Endometrial microvascular endothelial cells (primary cell): ENCODE results near the gene SUCLG2. TPM values are rescaled to one million over a fixed set of nuclear protein-coding genes. Genes with fewer than 3 reads are reported as not detected.

Source experiments
- in situ Hi-C: cut with HindIII; loops from 2 replicates; pipeline ENCODE4 v1.10.0; 2017; ENCODE audit warnings: low sequenced_read_pairs, low pct_unique_long_range_greater_than_20kb; ENCODE audit errors: inconsistent ontology term
- total RNA-seq: library from RNA; depleted of rRNA; stranded (reverse); fragments of >200 nt; gene quantifications from one replicate; pipeline ENCODE4 v1.2.3, GENCODE V29; 2015; ENCODE audit errors: inconsistent ontology term

The SUCLG2 gene
- total RNA-seq, 1 donor from 2014 or later = 66.3 TPM

DNA sequence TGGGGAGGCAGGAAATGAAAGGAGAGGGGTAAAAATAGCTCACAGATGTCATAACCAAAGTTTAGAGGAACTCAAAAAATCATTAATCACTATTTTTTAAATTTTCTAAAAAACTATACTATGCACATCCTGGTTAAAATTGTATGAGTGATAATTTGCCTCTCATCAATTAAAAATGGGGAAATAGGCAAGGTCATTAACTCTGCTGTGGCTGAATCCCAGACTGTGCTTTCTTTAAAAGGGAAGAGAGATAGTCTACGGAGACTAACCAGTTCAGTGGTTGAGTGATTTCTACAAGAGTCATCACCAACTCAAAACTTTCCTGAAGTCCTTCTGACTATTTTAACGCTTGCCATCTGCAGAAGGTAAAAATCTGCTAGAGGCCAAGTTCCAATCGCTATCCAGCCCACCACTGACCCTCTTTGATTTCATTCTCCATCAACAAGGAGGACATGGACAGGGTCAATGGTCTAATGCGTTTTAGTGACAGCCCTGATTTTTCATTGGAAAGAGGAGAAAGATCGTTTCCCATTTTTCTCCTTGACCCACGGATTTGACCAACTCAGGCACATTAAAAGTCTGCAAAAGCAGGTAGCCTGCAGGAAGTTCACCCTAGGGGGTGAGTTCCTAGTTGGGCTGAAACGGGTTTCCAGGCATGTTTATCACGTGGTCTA, 850 bp downstream of the SUCLG2 start:
- in situ Hi-C loops = no loop called here

DNA sequence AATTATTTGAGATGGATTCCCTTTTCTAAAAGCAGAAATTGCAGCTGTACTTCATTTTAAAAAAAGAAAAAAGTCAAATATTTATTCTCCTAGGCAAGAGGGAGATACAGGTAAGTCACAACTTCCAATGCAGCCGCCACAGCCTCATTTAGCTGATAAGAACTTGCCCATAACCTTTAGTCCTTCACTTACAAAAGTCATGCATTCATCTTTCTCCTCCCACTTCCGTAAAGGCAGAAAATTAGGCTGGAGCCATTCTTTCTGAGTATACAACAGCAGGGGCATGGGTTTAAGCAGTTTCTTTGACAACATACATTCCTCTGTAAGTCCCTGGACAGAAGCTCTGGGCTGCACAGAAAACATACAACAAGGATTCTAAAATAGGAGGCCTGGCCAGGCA, 4.3 kb downstream of the SUCLG2 start:
- in situ Hi-C loops = no loop called here

DNA sequence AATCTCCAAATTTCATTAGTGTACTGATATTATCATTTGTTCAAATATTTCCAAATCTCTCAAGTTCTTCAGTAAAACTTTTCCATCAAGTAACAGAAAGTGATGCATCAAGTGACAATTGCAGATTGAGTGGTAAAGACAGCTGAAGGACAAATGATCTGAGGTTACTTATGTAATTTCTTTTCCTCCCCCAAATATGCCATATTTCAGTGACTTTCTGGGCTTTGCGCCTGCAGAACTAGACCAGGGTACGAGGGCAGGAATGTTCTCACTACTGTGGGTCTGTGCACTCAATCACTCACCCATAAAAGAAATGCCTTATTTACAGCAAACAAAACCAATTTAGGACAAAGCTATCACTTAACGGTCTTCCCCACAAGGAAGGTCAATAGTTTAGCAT, 4.7 kb downstream of the SUCLG2 start:
- in situ Hi-C loops = no loop called here

DNA sequence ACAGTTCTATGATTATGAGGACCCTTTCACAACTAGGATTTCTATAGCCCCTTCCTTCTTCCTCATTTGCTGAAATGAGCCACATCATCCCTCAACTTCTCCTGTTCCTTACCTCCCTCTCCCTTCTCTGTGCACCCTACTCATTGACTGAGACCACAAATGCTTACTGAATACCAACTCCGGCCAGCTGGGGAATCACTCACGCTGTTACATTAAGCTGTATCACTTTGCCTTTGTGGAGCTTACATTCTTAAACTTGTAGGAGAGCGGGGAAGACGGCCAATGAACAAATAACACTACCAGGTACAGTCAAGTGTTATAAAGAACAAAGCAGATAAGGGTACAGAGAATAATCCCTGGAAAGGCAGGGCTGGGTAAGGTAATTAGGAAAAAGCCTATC, 5.7 kb downstream of the SUCLG2 start:
- in situ Hi-C loops = no loop called here

DNA sequence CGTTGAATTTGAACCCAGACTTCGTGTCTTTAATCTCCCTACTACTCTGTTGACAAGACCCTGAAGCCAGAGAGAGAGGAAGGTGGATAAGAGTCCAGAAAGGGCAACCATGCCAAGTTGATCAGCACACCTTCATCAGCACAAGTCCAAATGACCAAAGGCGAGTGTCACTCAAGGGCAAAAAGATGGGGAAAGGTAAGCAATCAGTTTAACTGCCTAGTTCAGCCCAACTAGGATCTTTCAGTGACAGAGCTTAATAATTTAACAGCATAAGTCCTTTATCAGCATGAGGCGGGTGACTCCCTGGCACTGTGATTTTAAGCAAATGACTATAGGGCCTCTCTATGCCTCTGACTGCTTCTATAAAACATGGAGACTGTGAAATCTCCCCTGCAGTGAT, 6.2 kb downstream of the SUCLG2 start:
- in situ Hi-C loops = no loop called here

DNA sequence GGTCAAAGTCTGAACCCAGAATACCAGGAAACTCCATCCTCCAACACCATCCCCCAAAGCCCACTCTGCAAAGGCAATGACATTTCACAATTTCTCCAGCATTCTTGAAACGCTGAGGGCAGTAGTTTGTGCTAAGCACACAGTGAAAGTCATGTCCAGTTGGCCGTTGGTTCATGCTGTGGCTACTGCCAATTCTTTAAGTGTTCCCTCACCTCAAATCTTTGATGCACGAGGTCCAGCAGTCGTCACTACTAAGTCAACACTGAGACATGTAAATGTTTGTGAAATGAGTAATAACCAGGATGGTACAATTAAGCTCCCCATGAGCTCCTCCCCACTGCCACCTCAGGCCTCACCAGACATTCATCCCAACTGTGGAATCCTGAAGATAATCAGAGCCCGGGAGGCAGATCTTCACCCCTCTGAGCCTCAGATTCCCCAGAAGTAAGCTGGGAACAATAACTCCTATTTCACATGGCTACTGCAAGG, 7.0 kb downstream of the SUCLG2 start:
- in situ Hi-C loops = no loop called here

DNA sequence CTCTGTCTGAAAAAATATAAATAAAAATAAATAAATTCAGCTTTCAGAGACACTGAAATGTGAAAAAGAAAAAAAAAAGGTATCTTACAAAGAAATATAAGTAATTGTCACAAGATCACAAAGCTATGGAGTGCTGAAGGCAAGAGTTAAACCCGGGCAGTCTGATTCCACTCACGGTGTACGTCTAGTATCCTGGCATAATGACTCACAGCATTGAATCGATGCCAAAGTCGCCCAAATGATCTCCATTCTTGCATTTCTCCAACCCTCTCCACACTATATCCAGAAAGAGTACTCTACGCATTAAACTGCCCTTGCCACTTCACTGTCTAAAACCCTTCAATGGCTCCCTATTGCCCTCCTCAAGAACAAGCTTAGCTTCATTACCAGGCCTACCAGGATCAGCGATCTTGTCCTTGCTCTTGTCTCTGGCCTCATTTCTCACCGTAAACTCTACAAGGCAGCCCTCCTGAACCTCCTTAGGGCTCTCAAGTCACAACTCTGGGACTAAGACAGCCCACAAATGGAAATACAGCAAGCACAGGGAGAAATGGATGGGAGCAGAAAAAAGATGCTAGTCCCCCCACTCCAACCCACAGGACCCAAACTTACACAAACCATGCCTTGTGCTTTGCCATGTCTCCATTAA, 7.7 kb downstream of the SUCLG2 start:
- in situ Hi-C loops = no loop called here

DNA sequence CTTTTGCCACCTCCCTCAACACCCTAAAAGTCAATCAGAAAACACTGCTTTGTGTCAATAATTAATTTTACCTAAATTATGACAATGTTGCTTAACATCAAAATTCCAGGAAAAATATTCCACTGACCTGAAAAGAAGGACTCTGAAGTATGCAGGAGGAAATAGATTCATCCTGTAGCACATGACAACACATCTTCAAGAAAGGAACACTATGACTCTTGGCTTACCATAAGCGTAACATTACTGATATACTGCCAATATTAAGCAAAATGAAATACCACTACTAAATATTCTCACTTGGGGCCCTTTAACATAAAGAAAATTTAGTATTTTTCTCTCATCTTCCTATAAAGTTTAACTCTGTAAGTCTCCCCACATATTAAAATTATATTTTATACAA, 9.6 kb downstream of the SUCLG2 start:
- in situ Hi-C loops = no loop called here

DNA sequence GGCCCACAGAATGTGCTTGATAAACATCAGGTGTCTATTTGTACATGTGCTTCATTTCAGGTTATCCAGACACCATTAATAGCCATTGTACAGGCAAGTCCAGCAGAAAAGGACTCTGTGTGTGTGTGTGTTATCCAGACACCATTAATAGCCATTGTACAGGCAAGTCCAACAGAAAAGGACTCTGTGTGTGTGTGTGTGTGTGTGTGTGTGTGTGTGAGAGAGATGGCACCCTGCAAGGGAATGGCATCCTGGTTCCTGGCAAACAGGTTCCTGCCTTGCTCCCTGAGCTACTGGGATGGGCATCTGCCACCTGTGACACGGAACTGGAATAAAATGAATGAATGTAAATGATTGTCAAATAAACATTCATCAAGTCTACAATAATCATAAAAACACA, 11.7 kb downstream of the SUCLG2 start:
- in situ Hi-C loops = no loop called here

DNA sequence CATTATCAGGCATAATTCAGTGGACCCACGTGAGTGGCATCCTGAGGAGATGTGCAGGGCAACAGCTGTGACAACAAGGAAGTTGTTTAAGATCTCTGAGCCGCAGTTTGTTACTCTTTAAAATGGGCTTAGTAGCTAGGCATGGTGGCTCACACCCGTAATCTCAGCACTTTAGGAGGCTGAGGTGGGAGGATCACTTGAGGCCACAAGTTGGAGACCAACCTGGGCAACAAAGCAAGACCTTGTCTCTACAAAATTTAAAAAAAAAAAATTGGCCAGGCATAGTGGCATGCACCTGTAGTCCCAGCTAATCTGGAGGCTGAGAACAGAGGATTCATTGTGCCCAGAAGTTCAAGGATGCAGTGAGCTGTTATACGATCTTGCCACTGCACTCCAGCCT, 12.2 kb downstream of the SUCLG2 start:
- in situ Hi-C loops = no loop called here

DNA sequence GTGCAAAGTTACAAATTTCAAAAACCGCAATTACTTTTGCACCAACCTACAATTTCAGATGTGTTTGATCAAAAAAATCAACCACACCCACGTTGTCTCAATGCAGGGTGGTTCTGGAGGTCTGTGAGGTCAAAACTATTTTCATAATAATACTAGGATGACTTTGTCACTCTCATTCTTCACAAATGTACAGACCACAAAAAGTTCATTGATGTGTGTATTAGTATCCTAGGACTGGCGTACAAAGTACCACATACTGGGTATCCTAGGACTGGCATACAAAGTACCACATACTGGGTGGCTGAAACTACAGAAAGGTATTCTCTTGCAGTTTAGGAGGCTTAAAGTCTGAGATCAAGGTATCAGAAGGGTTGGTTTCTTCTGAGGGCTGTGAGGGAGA, 13.0 kb downstream of the SUCLG2 start:
- in situ Hi-C loops = no loop called here

DNA sequence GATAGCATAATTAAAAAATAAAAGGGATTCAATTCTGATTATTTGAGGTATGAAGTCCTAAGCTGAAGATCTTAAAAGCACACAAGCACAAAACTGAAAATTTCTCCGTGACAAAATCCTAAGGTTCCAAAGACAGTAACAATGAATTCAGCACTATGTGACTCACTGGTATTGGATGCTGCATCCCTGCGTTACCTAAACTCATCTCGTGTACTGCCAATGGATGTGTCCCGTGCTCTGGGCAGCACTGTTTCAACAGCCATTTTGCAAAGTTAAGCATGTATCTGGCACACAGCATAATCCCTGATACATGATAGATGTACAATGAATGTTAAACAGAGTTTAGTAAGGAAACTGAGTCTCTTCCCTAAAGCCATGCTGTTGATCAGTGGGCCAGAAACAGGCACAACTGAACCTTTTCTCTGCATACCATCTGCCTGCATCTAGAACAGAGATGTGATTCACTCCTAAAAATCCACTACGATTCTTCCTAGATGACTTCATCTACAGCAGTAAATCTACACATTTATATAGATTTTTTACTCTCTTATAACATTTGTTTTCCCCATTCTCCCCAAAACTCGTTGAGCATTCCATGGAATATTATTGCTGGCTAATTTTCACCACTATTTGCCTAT, 14.3 kb downstream of the SUCLG2 start:
- in situ Hi-C loops = no loop called here

DNA sequence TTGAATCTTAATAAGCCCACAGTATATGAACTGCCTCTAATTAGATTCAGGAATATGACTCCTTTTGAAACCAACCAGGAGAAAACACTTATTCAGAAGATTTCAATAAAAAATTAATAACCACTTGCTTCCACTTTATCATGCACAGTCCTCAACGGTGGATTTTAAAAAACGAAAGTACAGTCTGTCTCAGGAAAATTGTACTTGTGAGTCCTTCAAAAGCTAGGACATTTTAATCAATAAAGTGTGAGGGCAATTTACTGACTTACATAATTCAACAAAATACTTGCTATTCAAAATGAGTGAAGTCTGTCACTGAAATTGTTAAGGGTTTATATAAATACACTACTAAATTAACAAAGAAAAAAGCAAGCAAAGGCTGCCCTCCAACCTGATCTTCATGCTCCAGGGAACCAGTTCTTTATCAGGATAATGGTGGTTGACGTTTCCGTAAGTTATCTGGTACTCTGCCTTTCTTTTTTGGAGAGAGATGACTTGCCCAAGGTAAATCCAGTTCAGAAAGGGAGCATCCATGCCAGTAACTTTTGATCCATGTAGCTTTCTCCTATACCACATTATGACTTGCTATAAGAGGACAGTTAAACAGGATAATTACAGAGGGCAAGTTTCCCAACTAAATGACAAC, 17.0 kb downstream of the SUCLG2 start:
- in situ Hi-C loops = no loop called here

DNA sequence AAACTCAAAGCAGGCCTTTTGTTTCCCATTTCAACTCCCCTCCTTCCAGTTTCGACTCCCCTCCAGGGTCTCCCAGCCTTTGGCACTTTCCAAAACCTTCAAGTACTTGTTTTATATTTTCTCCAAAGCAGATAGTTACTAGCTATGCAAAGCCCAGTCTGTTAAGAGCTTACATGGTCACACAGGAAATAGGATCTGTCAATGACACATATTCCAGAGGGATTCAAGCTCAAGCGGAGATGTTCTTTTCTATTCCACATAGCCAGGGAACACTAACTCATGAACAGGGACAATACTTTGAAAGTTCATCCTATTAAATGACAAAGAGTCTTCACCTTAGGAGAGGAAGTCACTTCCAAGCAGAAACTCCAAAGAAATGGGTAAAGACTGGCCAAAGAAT, 18.6 kb downstream of the SUCLG2 start:
- in situ Hi-C loops = no loop called here

DNA sequence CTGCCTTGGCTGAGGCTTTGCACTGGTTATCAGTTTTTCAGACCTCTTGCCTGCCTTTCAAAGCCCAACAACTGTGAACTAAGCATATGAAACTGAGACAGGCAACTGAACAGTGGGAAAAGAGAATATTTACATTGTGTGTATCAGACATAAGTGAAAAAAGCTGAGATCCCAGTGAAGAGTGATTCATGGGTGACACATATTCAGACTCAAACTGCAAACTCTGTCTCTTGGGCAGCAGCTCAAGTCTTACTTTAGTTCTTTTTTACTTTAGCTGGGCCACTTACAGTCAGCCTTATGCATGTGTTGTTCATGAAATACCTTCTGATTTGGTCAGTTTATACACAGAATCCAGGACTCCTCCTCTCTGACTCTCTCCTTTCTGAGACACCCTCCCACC, 19.2 kb downstream of the SUCLG2 start:
- in situ Hi-C loops = no loop called here

DNA sequence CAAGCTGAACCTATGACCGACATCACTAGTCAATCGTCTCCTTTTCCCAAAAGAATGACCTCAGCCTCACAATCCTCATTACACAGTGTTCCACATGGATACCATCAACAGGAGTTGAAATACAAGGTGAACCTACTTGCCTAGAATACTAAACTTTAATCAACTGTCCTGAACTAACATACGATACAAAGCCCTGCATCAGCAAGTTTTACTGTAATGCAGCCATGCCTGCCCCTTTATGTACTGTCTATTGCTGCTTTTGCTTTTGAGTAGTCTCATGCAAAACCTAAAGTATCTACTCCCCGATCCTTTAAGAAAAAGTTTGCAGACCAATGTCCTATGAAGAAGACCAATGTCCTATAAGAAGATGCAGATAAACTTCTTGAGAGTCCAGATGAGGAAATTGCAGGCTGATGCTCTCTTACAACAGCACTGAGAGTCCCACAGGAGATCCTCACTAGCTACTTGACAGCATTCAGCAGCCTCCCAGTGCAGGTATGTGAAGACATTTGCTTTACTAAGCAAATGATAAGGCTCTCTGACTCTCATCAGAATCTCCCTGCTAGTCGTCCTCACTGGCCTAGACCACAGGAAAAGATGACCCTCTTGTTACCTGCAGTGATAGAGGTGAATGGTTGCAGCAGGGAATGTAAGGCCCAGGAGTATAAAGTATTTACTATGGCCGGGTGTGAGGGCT, 23.6 kb downstream of the SUCLG2 start:
- in situ Hi-C loops = no loop called here

DNA sequence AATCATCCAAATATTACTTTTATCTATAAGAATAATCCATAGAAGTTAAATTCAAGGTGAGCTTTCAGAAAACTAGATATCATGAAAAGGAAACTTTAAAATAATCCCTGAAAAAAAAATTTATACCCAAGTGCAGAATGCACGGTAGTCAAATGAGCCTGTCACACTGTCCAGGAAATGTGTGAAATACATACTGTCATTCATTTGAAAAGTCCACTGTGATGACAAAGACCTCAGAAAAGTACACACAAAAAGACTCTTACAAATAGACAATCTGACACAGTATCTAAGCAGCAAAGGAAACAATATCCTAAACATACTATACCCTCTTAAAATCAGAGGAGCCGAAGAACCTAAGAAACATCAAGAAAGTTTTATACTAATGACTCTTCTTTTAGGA, 29.7 kb downstream of the SUCLG2 start:
- in situ Hi-C loops = no loop called here

DNA sequence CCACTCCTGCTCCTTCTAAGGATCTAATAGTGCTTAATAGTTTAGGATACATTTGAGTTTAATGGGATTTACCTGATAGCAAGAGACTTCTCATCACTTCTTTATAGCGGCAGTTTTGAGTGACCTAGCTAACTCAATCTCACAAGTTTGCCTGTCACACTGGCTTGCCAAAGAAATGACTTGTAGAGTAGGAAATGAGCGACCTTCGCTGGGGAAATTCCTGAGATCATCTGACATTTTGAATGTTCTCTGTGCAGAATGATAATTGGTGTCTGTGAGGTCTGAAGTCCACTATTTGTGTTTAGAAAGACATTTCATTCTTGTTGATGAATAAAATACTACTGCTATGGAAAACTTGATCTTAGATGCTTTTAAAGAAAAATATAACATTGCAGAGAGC, 30.3 kb downstream of the SUCLG2 start:
- in situ Hi-C loops = no loop called here

DNA sequence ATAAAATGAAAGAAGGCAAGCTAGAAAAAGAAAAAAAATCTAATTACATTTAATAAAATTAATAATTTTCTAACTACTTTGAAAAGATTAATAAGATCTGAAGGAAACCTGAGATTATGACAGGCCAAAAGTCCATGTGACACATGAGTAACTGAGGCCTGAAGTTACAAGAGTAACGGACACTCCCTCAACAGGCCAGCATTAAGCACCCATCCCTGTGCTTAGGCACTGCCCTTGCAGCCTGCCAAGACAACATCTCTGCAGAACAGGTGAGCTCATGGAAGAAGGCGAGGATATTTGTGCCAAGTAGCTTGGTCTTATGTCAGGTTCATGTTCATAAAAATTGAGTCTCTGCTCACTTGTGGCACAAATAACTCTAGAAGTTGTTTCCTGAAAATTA, 31.8 kb downstream of the SUCLG2 start:
- in situ Hi-C loops = no loop called here
